Activated T-helper 9 cell treated with anti-CD3 and anti-CD28 coated beads, Interleukin-2, amount 50 U/mL, for 16 hours (primary cell): Measurements from ENCODE around the gene RPL10.

Source experiments
- DNase-seq: peaks from one replicate; pipeline ENCODE4 v3.0.0-alpha.2; 2020; ENCODE audit warnings: low read depth

Gene RPL10

GRCh38 chrX:154430916-154431315, 32.7 kb downstream of the RPL10 start:
- DNase-seq: no peak

DNA sequence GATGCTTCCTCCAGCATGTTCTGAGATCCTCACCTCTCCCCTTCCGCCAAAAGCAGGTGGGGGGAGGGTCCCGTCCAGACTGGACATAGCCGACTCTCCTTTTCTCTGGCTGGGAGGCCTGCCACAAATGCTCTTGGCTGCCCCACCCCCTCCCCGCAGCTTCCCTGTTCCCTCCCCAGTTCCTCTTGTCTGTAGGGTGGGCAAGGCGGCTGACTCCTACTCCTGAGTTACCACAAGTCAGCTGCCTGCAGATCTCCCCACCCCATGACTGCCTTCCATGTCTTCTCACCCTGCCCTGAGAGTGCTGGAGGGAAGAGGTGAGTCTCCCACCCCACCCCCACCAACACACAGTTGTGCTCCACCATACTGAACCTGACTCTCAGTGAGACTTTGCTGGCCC, 33.2 kb downstream of the RPL10 start:
- no peak for DNase-seq

DNA sequence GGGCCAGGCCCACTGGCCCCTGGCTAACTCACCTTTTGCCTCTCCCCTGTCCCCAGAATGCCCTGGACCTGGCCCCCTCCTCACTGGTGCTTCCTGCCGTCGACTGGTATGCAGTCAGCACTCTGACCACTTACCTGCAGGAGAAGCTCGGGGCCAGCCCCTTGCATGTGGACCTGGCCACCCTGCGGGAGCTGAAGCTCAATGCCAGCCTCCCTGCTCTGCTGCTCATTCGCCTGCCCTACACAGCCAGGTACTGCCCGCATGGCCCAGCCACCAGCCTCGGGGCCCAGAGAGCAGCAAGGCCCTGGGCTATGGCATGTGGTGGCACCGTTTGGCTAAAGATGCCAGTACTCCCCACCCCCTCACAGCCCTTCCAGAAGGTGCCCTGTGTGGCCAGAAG, 34.0 kb downstream of the RPL10 start:
- no peak for DNase-seq

GRCh38 chrX:154433605-154434004, 35.4 kb downstream of the RPL10 start:
- no peak for DNase-seq

DNA sequence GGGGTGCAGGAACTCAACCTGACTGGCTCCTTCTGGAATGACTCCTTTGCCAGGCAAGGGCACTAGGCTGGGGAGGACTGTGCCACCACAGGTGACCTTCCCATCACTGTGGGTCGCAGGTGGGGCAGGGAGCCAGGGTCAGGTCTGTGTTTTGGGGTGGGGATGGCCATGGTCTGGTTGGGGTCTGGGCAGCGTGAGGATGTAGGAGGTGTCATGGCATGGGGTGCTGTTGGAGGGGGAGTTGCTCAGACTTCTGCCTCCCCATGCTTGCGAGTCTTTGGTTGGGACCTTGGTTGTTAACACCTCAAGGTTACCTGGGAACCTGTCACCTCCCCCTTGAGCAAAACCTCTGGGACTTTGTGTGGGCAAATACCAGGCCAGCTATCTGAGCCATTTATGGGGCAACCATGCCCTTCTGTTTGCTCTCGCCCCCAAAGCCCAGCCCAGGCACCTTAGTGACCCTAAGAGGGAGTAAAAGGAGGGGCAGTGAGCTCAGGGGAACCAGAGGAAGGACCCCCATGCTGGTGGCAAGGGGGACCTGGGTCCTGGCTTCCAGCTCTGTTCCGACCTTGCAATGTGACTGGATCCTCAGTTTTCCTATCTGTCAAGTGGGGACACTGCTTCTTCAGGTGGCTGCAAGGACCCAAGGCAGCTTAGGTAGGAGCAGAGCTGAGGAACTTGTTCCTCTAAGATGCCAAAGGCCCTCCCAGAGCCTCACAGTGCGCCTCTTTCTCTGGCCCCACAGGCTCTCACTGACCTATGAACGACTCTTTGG, 36.4 kb downstream of the RPL10 start:
- no peak for DNase-seq

GRCh38 chrX:154435171-154435733, 37.1 kb downstream of the RPL10 start:
- no peak for DNase-seq

GRCh38 chrX:154436374-154436982, 38.3 kb downstream of the RPL10 start:
- peak; percentile 46 for DNase-seq

DNA sequence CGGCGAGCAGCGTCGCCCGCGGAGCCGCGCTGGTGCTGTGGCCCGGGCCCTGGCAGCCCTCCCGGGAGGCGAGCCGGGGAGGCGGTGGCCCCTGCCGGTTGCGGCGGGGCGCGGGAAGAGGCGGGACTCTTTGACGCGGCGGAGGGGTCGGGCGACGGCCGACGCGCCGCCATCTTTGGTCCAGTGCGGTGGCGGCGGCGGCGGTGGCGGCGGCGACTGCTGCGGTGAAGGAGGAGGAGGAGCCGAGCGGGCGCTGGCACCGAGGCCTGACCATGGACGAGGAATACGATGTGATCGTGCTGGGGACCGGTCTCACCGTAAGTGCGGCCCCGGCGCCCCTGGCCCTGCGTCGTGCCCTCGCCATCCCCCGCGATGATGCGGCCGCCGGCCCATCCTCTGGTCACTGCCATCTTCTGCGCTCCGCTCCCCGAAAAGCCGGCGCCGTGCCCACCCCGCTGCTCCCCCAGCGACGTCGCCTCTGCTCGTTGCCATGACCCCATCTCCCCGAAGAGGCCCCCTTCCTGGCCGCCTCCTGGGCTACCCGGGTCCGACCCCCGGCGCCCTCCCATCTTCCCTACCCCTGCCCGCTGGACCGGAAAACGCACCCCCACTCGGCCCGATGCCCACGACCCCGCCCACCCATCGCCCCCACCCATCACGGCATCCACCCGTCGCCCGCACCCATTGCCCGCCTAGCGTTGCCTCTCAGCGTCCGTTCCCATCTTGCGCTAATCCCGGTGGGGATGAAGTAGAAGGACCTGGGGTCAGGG, 39.0 kb downstream of the RPL10 start, which contains the start of gene GDI1:
Gene GDI1 (plus strand): TSS at position 172 of the 770 bp plus-strand sequence. CDS start 101 bp downstream, at position 273.
- DNase-seq: peak; percentile 42

- DNase-seq: no peak
Measured at GRCh38 chrX:154437971-154438893, 40.1 kb downstream of the RPL10 start.

DNA sequence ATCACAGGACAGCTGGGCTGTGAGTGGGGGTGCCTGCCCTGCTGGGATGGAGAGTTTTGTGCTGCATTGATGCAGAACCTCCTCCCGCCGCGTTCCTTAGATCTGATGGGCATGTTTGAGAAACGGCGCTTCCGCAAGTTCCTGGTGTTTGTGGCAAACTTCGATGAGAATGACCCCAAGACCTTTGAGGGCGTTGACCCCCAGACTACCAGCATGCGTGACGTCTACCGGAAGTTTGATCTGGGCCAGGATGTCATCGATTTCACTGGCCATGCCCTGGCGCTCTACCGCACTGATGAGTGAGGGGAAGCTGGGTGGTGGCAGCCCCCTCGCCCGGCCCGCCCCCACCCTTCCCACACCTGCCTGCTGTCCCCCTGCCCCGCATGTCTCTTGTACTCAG, 41.7 kb downstream of the RPL10 start:
- DNase-seq: no peak

GRCh38 chrX:154440623-154441357, 42.6 kb downstream of the RPL10 start:
- no peak for DNase-seq

DNA sequence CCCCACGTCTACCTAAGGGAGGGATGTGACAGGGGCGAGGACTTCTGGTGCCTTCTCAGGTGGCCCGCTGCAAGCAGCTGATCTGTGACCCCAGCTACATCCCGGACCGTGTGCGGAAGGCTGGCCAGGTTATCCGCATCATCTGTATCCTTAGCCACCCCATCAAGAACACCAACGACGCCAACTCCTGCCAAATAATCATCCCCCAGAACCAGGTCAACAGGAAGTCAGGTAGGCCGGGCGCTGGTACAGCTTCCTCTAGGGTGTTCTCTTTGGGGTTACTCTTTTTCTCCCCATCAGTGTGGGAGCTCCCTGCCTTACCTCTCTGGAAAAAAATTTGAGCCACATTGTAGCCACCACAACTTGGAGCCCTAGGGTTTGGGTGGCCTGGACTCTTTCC, 43.4 kb downstream of the RPL10 start:
- DNase-seq: no peak

DNA sequence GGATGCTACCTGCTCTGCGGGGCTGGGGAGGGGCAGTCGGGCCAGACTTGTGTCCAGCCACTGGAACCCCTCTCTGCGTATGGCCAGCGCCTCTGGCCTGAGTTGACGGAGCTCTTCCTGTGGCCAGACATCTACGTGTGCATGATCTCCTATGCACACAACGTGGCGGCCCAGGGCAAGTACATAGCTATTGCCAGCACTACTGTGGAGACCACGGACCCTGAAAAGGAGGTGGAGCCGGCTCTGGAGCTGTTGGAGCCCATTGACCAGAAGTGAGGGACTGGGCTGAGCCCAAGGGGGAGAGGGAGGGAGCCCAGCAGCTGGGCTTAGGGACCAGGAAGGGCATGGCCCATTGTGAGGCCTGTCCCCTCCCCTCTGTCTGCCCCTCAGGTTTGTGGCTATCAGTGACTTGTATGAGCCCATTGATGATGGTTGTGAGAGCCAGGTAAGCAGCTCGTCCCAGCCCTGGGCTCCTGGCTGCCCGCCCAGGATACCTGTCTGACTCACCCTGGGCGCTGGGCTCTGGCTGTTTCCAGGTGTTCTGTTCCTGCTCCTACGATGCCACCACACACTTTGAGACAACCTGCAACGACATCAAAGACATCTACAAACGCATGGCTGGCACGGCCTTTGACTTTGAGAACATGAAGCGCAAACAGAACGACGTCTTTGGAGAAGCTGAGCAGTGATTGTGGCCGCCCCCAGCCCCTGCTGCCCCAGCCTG, 44.0 kb downstream of the RPL10 start:
- DNase-seq: no peak

DNA sequence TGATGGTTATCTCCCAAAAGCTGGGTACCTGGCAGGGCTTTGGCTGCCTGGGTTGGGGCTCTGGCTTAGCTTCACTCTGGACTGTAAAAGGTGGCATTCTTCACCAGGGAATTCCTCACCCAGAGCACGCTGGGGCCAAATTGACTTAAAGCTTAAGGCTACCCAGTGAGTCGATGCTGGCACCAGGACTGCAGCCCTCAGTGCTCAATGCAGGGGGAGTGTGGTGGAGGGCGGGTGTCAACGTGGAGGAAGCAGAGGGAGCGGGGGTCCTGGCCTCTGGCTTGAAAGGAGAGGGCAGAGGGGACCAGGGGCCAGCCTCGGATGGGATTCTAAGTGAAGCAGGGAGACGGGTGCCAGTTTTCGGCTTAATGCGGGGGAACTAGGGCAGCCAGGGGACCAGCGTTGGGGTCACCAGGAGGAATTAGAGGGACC, 45.3 kb downstream of the RPL10 start:
- no peak for DNase-seq

DNA sequence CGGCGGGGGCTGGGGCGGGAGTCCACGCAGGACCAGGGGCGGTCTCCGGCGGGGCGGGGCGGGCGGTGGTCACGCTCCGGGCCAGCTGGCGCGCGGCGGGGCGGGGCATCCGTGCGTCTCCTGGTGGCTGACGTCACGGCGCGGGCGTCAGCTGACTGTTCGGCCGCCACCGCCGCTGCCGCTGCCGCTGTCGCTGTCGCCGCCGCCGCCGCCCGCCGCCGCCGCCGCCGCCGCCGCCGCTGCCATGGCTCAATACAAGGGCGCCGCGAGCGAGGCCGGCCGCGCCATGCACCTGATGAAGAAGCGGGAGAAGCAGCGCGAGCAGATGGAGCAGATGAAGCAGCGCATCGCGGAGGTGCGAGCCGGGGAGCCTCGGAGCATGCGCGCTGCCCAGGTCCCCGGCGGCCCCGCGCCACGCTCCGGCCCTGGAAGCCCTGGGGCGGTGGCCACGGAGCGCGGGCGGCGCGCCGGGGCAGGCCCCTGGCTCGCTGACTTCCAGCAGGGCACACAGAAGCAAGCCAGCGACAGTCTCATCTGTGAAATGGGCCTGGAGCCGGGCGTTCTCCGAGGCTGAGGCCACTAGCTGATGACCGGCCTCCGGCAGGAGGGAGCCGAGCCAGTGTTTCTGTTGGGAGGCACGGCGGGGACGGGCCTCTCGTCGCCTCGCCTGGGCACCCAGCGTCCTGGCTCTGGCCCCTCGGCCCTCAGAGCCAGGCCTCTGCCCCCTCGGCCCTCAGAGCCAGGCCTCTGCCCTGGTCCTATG, 46.0 kb downstream of the RPL10 start, which contains the start of gene FAM50A:
Gene FAM50A (plus strand): TSS at position 150 of the 763 bp plus-strand sequence. CDS start 95 bp downstream, at position 245.
- peak; percentile 63 for DNase-seq

DNA sequence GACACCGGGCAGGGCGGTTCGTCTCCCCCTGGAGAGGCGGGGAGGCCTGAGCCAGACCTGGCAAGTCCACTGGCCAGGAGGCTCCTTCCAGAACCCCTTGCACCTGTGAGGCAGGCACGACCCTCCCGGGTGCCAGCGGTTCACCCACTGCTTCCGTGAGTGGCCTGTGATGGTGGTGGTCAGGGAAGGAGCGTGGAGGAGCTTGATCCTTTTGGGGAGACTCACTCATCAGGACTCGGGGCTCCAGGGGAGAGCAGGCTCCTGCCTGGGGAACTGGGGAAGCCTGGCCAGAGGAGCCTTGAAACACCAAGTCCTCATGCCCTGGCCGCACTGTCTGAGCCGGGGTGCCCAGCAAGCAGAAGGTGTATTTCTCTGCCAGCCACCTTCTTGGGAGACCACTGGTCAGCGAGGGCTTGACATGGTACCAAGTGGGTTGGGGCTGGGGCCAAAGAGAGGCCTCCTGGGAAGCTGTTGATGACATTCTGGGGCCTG, 46.6 kb downstream of the RPL10 start:
- no peak for DNase-seq

- DNase-seq: no peak
Measured at GRCh38 chrX:154445776-154446175, 47.6 kb downstream of the RPL10 start.

- no peak for DNase-seq
Measured at GRCh38 chrX:154446430-154446829, 48.3 kb downstream of the RPL10 start.

DNA sequence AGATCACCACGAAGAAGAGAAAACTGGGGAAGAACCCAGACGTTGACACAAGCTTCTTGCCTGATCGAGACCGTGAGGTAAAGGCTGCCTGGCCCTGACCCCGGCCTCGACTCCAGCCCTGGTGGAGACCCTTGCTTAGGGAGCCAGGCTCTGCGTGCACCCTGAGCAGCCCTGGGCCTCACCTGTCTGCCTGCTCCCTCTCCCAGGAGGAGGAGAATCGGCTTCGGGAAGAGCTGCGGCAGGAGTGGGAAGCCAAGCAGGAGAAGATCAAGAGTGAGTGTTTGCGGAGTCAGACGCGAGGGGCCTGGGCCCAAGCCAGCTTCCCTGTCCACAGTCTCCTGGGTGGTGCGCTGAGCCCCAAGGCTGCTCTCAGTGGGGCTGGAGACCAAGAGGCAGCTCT, 50.3 kb downstream of the RPL10 start:
- no peak for DNase-seq
